Mucosa of descending colon (tissue), 3 donors: ENCODE data around the gene ERICH6B. TPM values are rescaled to one million over a fixed set of nuclear protein-coding genes. Genes with fewer than 3 reads are reported as not detected.

ENCODE experiments used
- ATAC-seq: fragments of 200-7000 bp; cut with Tn5 transposase; one replicate; pipeline ENCODE4 v1.9.1; 2020; ENCODE audit warnings: mild to moderate bottlenecking, moderate library complexity
- DNase-seq, 3 donors: peaks; one replicate each; pipeline ENCODE4 v3.0.0-alpha.2; 2020
- H3K36me3 ChIP-seq: fragments of 200-600 bp; one replicate; pipeline ENCODE4 v1.8.0; 2021; ENCODE audit warnings: low read depth, mild to moderate bottlenecking
- H3K4me1 ChIP-seq: fragments of 200-600 bp; one replicate; pipeline ENCODE4 v1.8.0; 2021; ENCODE audit warnings: low read depth, mild to moderate bottlenecking
- H3K4me3 ChIP-seq: fragments of 200-600 bp; one replicate; pipeline ENCODE4 v1.8.0; 2021; ENCODE audit warnings: mild to moderate bottlenecking
- H3K9me3 ChIP-seq: fragments of 200-600 bp; one replicate; pipeline ENCODE4 v1.8.0; 2021; ENCODE audit warnings: mild to moderate bottlenecking
- CTCF ChIP-seq: fragments of 200-600 bp; IDR thresholded peaks from one replicate; pipeline ENCODE4 v1.8.0; 2022; ENCODE audit warnings: antibody characterized with exemption, mild to moderate bottlenecking
- intact Hi-C, 2 donors: fragments of 100-400 bp; cut with DNase I in 1 of 2; cut with micrococcal nuclease in 1 of 2; formaldehyde crosslinking; loops; one replicate each; pipeline versions ENCODE4 v1.11.0 to v1.11.1; 2022; cut with DNase I, micrococcal nuclease
- total RNA-seq, 3 donors: library from RNA; stranded (reverse); fragmentation: NEBNext Ultra II Directional in 2 of 3; extraction: Animal tissue kit (Norgen Biotek cat#: 25700) in 2 of 3; gene quantifications; one replicate each; pipeline versions ENCODE4 v1.2.1 to v1.2.4, GENCODE V29; 2021 to 2023
- donor health status: DM: no; HTN: no; CAD: no; lungs with moderate emphysema.
- donor health status: DM: no; HTN: no; CAD: no.
- donor health status: DM: no; HTN: yes; CAD: no.

The ERICH6B gene
- total RNA-seq, 3 donors from 2014 or later: not detected

- DNase-seq: no peak
- no peak for ATAC-seq
- H3K36me3 ChIP-seq: no peaks in the 10 kb centered on the region
- H3K4me3 ChIP-seq: no peak overlapping the region
- no peak for TF ChIP-seq CTCF
- no peaks in the 10 kb centered on the region for H3K4me1 ChIP-seq
- no peaks in the 10 kb centered on the region for H3K9me3 ChIP-seq
- intact Hi-C loops: no loop called here
These were observed 40.3 kb downstream of the ERICH6B start for GRCh38 chr13:45575146-45575829.

DNA sequence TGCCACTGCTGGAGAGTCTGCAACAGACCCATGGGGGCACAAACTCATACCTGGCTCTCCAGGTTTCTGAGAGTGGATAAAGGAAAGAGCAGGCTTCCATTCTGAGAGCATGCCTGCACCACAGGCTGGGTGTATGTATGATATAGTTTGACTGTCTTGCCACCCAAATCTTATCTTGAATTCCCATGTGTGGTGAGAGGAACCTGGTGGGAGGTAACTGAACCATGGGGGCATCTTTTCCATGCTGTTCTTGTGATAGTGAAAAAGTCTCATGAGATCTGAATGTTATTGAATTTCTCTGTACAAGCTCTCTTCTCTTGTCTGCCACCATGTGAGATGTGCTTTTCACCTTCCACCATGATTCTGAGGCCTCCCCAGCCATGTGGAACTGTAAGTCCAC is 50.2 kb downstream of the ERICH6B start:
- H3K9me3 ChIP-seq: no peaks in the 10 kb centered on the region
- intact Hi-C loops: no loop called here
- DNase-seq: no peak
- H3K4me1 ChIP-seq: no peaks in the 10 kb centered on the region
- ATAC-seq: no peak
- no peaks in the 10 kb centered on the region for H3K36me3 ChIP-seq
- no peak for TF ChIP-seq CTCF
- H3K4me3 ChIP-seq: no peak overlapping the region

DNA sequence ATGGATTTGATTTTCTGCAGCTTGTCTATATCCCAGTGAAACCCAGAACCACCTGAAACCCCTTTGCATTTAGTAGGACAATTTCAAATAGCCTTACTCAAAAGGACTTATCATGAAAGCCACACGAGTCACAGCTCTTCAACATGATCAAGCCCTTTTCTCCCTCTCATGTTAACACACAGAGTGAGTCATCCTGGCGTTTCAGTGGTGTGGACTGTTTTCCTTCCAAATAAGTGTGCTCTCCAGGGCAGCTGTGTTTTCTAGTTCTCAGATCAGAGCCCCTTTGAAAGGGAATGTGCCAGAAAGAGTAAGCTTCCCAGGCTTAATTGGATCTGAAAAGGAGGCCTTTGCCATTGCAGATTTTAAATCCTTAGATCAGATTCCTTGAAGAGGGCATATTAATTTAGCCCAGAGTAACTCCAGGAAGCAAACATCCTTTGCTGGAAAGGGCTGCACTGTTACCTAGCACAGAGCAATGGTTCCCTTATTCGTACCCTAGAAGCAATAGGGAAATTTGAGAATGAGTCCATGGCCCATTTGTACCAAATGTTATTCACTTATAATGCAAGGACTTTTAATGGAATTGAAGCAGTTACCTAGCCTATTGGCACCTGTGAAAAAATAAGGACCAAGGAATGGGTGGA is 51.3 kb downstream of the ERICH6B start:
- H3K4me3 ChIP-seq: no peak overlapping the region
- intact Hi-C loops: no loop called here
- no peak for DNase-seq
- no peaks in the 10 kb centered on the region for H3K9me3 ChIP-seq
- no peaks in the 10 kb centered on the region for H3K4me1 ChIP-seq
- ATAC-seq: no peak
- TF ChIP-seq CTCF: no peak
- no peaks in the 10 kb centered on the region for H3K36me3 ChIP-seq

- no peaks in the 10 kb centered on the region for H3K4me1 ChIP-seq
- peak; percentile 19 for ATAC-seq
- no peaks in the 10 kb centered on the region for H3K36me3 ChIP-seq
- intact Hi-C loops: no loop called here
- no peaks in the 10 kb centered on the region for H3K9me3 ChIP-seq
- no peak for TF ChIP-seq CTCF
- no peak for DNase-seq
- no peak overlapping the region for H3K4me3 ChIP-seq
These were observed 60.9 kb downstream of the ERICH6B start for GRCh38 chr13:45554604-45555109.

DNA sequence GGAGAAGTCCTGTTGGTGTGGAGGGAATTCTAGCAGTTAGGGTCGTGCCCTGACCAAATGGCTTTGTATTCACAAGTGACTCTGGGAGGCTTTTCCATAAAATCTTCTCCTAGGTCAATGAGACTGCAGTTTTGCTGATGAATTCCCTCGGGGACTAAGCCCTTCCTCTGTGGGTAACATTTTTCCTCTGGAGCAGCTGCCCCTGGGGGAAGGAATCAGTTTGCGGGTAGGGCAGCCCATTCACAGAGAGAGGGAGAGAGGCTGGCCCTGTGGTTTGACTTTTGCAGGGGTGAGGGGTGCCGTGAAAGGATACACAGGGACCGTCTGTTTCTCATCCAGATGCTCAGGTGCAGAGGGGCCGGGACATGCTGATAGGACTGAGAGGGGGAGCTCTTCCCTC is 67.3 kb downstream of the ERICH6B start:
- no peak for TF ChIP-seq CTCF
- ATAC-seq (no peak), DNase-seq (no peak)
- Histone ChIP-seq H3K4me3 (no peak overlapping the region), H3K9me3 (no peaks in the 10 kb centered on the region), H3K36me3 (no peaks in the 10 kb centered on the region), H3K4me1 (no peaks in the 10 kb centered on the region)
- intact Hi-C loops: no loop called here
